ENCODE results near the gene PHLPP1.
A peak's percentile ranks its signal among the peaks of the same experiment; 100 is the strongest.

Gene PHLPP1

DNA sequence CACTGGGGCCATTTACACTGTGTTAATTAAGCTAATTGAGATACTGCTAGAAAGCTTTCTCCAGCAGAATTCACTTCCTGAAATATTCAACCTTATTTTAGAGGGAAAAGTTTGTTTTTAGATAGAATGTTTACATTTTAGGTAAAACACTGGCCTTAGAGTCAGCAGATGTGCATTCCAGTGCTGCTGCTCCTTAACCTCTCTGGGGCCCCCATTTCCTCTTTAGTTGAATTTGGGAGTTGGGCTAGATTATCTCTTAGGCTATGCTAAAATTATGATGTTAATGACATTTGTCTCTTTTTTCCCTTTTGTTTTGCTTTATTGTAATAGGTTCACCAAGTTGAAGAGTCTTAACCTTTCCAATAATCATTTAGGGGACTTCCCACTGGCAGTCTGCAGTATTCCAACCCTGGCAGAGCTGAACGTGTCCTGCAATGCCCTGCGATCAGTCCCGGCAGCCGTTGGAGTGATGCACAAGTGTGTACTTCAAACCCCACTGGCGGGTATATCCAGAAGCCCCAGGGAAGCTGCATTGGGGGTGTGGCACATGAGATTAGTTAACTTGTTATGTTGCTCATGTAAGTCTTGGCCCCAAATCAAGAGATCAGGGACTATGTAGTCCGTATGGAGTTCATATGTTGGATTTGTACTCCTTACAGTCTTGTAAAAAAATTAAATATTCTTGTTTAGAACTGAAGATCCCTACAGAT is 179.5 kb downstream of the PHLPP1 start:
- no peak for ATAC-seq
- TF ChIP-seq ZNF70 (CRISPR knock-in tag; IDR thresholded peaks at IDR 0.05) (no peak), RARB (CRISPR knock-in tag; IDR thresholded peaks at IDR 0.05) (no peak), BACH2 (CRISPR knock-in tag; IDR thresholded peaks at IDR 0.05; ENCODE audit: borderline replicate concordance) (no peak), PATZ1 (CRISPR knock-in tag; IDR thresholded peaks at IDR 0.05; ENCODE audit: borderline replicate concordance) (no peak), OSR1 (CRISPR knock-in tag; IDR thresholded peaks at IDR 0.05) (no peak), CSDC2 (CRISPR knock-in tag; IDR thresholded peaks at IDR 0.05) (no peak), SNAI2 (CRISPR knock-in tag; IDR thresholded peaks at IDR 0.05) (no peak), ZC3H10 (CRISPR knock-in tag; IDR thresholded peaks at IDR 0.05) (no peak), TOX (CRISPR knock-in tag; IDR thresholded peaks at IDR 0.05; ENCODE audit: borderline replicate concordance) (no peak), ZNF8 (CRISPR knock-in tag; IDR thresholded peaks at IDR 0.05) (no peak), PPARA (CRISPR knock-in tag; IDR thresholded peaks at IDR 0.05; ENCODE audit: borderline replicate concordance) (no peak), GLIS3 (CRISPR knock-in tag; IDR thresholded peaks at IDR 0.05) (no peak), TSHZ2 (CRISPR knock-in tag; IDR thresholded peaks at IDR 0.05) (no peak), TCF4 (CRISPR knock-in tag; IDR thresholded peaks at IDR 0.05; ENCODE audit: borderline replicate concordance) (no peak), CSRNP3 (CRISPR knock-in tag; IDR thresholded peaks at IDR 0.05) (no peak), ARNTL (CRISPR knock-in tag; IDR thresholded peaks at IDR 0.05; ENCODE audit: borderline replicate concordance, low read depth) (no peak), ZFP30 (CRISPR knock-in tag; IDR thresholded peaks at IDR 0.05) (no peak), ZFP3 (CRISPR knock-in tag; IDR thresholded peaks at IDR 0.05) (no peak), ESRRG (CRISPR knock-in tag; IDR thresholded peaks at IDR 0.05) (no peak)
- TF ChIP-seq, protein P1, sequence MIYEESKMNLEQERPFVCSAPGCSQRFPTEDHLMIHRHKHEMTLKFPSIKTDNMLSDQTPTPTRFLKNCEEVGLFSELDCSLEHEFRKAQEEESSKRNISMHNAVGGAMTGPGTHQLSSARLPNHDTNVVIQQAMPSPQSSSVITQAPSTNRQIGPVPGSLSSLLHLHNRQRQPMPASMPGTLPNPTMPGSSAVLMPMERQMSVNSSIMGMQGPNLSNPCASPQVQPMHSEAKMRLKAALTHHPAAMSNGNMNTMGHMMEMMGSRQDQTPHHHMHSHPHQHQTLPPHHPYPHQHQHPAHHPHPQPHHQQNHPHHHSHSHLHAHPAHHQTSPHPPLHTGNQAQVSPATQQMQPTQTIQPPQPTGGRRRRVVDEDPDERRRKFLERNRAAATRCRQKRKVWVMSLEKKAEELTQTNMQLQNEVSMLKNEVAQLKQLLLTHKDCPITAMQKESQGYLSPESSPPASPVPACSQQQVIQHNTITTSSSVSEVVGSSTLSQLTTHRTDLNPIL (CRISPR knock-in tag; IDR thresholded peaks at IDR 0.05; ENCODE audit: low read depth), result no peak

DNA sequence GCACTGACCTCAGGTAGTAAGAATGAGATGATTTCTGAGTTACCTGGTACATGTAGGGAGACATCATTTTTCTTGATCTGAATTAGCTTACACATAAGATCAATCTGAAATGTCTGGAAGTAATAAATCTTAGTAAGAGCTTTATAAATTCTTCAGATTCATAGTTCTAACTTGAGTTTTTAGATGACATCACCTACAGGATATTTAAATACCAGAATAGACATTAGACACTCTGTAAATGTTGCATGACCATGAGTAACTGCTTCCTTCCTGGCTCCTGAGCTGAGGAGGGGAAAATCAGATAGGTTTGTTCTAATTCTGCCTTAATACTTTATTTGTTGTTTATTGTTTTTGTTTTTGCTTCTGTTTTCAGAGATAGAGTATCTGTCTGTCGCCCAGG is 181.8 kb downstream of the PHLPP1 start:
- TF ChIP-seq ISL1 (CRISPR knock-in tag; IDR thresholded peaks at IDR 0.05), result peak; percentile 77
- no peak for TF ChIP-seq TSHZ2 (CRISPR knock-in tag; IDR thresholded peaks at IDR 0.05)
- peak; percentile 91 for ATAC-seq

Data from SK-N-SH treated with all-trans-retinoic acid at 6 μM for 48 hours (cell line).